ENCODE results near the gene RAP1GDS1.
"Not testable (repeated sequence)": the region's sequence is repeated elsewhere in the genome, so short reads cannot be mapped to it uniquely, and the experiment has no call there.

RAP1GDS1 gene

DNA sequence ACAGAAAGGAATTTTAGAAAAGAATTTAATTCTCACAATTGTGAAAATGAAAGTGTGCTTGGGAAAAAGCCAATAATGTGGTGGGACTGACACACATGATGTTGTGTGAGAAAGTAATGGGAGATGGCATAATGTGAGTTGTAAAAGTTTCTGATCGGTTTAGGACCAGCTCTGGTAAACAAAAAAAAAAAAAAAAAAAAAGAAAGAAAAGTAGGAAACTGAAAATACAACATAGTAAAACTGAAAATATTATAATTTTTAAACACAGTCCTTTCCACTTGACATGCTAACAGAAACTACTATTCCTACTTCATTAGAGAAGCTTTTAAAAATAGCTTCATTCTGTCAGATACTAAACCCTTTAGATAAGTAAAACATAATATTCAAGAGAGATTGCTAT is 28.2 kb downstream of the RAP1GDS1 start:
- DNase-seq = no peak

DNA sequence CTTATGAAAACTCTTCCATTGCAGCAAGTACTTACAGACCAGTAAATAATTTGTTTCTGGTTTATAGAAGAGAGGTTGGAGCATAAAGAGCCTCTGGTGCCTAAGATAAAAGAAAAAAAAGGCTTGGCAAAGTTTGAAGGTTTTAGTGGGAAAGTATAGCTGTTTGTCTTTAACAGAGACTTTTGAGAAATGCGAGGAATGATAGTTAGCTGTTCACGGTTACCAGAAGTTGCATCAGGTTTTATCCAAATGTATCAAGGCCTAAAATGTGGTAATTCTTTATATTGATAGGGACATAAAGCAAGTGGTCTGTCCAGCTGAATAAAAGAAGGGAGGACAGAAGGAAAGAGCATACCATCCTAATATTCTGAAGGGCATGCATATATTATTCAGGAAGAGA is 29.3 kb downstream of the RAP1GDS1 start:
- DNase-seq = no peak

GRCh38 chr4:98293104-98293887 is 32.1 kb downstream of the RAP1GDS1 start:
- DNase-seq = peak in 1 of 2 donors; percentile 1

GRCh38 chr4:98298022-98298421 is 36.8 kb downstream of the RAP1GDS1 start:
- DNase-seq = no peak

DNA sequence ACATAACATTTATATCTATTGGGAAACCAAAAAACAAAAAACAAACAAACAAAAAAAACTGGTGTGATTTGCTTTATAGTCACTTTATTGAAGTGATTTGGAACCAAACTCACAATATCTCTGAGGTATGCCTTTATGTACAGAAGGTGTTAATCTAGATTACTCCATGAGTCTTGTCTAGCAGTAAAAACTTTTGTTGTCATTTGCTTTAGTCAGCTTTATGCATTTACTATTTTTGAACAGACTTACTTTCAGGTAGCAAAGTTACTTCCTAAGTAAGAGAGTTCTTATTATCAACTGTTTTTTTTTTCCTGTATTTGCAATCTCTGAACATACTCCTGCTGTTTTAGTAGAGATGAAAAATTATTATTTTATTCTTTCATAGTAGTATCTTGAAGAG is 39.5 kb downstream of the RAP1GDS1 start:
- DNase-seq = no peak

GRCh38 chr4:98305576-98305975 is 44.4 kb downstream of the RAP1GDS1 start:
- DNase-seq = no peak

GRCh38 chr4:98310867-98311266 is 49.7 kb downstream of the RAP1GDS1 start:
- no peak for DNase-seq

DNA sequence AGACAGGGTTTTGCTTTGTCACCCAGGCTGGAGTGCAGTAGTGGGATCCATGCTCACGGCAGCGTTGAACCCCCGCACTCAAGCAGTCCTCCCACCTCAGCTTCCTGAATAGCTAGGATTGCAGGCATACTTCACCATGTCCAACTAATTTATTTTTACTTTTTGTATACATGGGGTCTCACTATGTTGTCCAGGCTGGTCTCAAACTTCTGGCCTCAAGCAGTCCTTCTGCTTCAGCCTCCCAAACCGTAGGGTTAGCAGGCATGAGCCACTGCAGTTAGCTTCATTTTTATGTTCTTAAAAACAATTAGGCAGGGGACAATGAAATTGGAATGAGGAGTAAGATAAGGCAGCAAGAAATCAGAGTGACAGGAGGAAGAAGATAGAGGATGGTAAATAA is 50.5 kb downstream of the RAP1GDS1 start:
- DNase-seq = no peak

DNA sequence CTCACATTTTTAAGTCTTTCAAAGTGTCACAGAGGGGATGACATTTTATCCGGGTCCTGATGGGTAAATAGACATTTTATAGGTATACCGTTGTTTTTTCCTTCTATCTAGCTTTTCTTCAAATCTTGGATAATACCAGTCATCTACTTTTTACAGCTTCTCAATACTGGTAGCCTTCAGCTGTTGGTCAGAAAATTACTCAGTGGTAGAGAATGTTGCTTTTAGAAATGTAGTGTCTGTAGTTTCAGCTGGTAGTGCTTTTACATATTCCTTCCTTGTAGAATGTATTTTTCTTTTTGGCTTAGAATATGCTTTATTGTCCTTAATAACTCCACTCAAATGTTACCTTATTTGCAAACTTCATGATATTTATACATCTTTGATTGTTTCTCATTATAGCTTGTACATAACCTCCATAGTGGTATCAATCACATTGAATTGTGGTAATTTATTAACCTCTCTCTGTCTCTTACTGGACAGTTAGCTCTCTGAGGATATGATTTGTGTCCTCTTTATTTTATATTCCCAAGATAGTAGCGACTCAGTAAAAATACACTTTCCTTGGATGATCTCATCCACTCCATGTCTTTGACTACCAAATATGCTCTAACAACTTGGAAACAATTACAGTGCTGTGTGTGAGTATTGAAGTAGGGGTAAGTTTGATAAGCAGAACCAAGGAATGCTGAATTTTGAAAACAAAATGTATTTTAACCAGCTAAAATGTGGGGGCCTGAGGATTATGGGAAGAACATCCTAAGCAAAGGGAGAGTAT is 53.8 kb downstream of the RAP1GDS1 start:
- DNase-seq = no peak

GRCh38 chr4:98318521-98318920 is 57.3 kb downstream of the RAP1GDS1 start:
- DNase-seq = no peak

- no peak for DNase-seq
These were observed 57.8 kb downstream of the RAP1GDS1 start for GRCh38 chr4:98319021-98319420.

GRCh38 chr4:98326168-98326567 is 65.0 kb downstream of the RAP1GDS1 start:
- no peak for DNase-seq

DNA sequence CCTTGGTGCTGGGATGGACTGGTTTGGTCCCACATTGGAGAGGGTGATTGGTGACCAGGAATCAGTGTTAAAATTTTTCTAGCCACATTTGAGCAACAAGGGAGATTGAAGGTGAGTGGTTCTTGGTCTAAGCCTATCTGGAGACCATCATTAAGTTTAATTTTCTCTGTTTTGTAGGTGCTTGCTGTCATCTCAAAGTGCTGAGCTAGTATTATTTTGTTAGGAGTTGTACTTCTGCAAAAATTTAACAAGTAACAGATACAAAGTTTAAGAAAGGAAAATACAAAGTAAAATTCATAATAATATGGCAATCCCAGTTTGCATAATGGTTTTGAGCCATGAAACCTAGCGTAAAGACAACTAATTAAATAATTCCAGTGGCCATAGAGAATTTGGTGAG is 66.5 kb downstream of the RAP1GDS1 start:
- no peak for DNase-seq

DNA sequence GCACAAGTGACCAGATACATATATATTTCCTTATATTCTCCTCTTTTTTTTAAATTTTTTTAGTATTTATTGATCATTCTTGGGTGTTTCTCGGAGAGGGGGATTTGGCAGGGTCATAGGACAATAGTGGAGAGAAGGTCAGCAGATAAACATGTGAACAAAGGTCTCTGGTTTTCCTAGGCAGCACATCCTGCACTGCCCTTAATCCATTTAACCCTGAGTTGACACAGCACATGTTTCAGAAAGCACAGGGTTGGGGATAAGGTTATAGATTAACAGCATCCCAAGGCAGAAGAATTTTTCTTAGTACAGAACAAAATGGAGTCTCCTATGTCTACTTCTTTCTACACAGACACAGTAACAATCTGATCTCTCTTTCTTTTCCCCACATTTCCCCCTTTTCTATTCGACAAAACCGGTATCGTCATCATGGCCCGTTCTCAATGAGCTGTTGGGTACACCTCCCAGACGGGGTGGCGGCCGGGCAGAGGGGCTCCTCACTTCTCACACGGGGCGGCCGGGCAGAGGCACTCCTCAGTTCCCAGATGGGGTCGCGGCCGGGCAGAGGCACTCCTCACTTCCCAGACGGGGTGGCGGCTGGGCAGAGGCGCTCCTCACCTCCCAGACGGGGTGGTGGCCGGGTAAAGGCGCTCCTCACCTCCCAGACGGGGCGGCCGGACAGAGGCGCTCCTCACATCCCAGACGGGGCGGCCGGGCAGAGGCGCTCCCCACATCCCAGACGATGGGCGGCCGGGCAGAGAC is 68.9 kb downstream of the RAP1GDS1 start:
- not testable (repeated sequence) for DNase-seq

DNA sequence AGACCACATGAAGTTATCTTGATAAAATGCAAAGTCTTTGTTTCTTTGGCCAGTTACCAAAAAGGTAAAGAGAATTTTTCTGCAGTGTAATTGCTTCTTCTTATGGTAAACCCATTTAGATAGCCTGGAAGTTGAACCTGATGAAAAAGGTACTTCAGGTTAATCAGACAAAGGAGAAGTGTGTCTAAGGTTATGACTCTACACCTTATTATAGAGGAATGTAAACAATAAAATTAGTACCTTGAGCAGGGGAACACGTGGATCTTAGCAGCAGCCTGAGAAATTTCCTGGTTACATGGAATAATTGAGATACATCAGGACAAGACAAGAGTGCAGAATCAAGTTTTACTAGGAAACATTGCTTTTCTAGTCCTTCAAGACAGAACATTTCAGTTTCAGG is 70.8 kb downstream of the RAP1GDS1 start:
- no peak for DNase-seq

DNA sequence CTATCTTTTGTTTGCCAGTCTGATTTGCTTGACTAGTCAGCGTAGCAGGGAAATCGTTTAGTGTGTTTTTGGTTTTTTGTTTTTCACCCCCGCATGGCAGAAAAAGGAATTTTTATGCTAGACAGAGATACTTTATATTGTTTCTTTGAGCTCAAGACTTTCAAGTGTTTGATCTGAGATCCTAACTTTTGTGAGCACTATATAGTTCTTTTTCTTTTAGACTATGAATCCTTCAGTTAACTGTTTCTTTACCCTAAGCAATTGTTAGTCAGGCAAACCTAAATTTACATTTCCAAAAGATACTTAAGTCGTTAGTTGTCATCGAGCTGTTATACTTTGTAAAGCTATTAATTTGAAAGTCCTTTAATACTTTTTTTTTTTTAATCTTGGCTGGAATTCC is 73.3 kb downstream of the RAP1GDS1 start:
- no peak for DNase-seq

DNA sequence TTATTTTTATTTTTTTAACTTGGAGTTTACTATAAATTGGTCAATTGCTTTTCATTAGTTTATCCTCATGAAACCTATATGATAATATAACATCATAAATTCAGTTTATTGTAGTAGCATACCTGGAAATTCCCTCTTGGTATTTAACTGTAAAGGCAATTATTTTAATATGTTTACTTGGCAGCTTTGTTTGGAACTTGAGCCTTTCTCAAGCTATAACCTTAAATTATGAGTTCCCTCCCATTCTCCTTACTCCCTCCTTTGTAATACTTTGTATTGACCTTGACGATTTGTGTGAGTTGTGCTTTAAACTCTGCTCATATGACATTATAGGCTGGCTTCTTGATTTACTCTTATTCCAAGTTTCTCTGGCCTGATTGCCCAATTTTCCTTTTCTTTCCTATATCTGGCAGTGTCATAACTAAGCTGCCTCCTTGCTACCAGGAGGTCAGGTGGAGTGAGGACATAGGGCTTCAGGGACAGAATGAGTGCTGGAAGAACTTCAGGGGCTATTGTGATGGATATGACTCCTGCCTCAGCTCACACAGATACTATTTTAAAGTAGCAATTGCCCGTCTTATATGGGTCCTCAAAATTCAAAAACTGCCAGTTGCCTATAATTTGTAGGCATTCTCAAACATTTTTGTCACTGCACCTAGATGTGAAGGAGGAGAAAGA is 77.7 kb downstream of the RAP1GDS1 start:
- no peak for DNase-seq

GRCh38 chr4:98341309-98341708 is 80.1 kb downstream of the RAP1GDS1 start:
- DNase-seq = no peak

DNA sequence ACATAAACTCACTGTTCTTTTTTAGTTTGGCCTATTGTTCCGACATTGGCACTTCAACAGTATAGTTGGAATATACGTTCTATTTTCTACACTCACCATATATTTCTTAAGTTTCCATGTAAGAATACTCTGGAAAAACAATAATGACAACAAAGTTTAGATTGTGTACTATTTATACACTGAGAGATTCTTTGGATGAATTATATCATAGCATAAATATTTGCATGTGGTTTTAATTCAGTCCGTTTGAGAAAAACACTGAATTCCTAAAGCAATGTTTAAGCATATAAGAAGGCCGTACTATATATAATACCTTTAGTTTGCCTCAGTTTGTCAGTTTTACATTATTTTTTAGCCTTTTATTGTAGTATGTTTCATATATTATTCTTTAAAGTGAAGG is 82.4 kb downstream of the RAP1GDS1 start:
- DNase-seq = no peak

DNA sequence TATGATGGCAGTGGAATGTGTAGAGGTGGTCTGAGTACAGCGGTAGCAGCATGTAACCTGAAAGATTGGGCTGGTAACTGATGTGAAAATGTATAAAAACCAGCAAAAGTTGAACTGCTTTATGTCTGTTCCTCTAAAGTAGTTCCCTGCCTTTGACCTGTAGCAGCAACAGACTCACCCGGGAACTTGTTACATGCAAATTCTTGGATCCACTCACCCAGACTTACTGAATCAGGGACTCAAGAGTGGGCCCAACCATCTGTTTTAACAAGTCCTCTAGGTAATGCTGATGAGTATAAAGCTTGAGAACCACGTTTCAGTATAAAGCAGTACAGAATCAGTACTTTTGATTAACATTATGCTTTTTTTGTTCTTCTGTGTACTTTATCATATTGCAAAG is 84.7 kb downstream of the RAP1GDS1 start:
- no peak for DNase-seq

DNA sequence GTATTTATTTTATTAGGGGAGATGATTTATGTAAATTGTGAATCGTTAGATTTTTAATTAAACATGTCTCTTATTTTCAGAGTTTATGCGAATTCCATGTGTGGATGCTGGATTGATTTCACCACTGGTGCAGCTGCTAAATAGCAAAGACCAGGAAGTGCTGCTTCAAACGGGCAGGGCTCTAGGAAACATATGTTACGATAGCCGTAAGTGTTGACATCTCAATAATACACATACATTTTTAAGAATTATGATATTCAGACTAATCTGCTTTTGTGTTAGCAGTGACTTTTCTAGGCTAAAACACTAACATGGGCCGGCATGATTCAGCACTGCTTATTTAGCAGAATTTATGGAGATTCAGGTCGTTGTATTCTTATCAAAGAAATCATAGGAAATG is 91.2 kb downstream of the RAP1GDS1 start:
- DNase-seq = peak; percentile 25 to 35

DNA sequence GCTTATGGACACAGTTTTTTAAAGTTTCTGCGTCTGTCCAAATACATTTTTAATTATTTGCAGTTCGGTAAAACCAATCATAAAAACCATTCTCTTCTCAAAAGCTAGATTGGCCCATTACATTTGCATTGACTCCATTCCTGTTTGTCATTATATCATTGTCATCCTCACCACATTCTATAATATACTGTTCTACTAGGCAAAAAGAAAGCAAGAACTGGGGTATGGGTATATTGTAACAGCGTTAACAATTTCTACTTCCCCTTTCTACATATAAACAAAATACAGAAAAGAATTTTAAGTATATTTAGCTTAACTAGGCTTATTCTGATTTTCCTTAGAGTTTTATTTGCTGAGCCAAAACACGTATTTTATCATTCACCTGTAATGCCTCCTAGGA is 91.8 kb downstream of the RAP1GDS1 start:
- DNase-seq = peak; percentile 0 to 37

All from inflammatory macrophage (primary cell).